BE2C (cell line): Measurements from ENCODE around the gene ADORA2B.
"Not testable (repeated sequence)": the region's sequence is repeated elsewhere in the genome, so short reads cannot be mapped to it uniquely, and the experiment has no call there.

Experiments used
- DNase-seq: peaks from one replicate; pipeline ENCODE4 v3.0.0-alpha.2; 2020
- H3K27me3 ChIP-seq: fragments of 250-450 bp; sonication (Bioruptor Pico); 2 replicates; pipeline ENCODE4 v1.5.1; 2020; ENCODE audit warnings: mild to moderate bottlenecking
- H3K36me3 ChIP-seq: fragments of 250-450 bp; sonication (Bioruptor Pico); 2 replicates; pipeline ENCODE4 v1.5.1; 2020; ENCODE audit warnings: mild to moderate bottlenecking
- H3K4me1 ChIP-seq: fragments of 250-450 bp; sonication (Bioruptor Pico); 2 replicates; pipeline ENCODE4 v1.5.1; 2020
- H3K4me3 ChIP-seq: 2 replicates; pipeline ENCODE4 v1.5.1; 2011; ENCODE audit warnings: low read depth, low read length
- H3K9me3 ChIP-seq: fragments of 250-450 bp; sonication (Bioruptor Pico); 2 replicates; pipeline ENCODE4 v1.5.1; 2020
- CTCF ChIP-seq: IDR thresholded peaks from 2 replicates; pipeline ENCODE4 v1.5.1; 2012; ENCODE audit warnings: mild to moderate bottlenecking, low read depth, low read length

ADORA2B gene

GRCh38 chr17:15978606-15979005, 33.7 kb downstream of the ADORA2B start:
- Histone ChIP-seq H3K36me3 (no peaks in the 10 kb centered on the region), H3K9me3 (no peaks in the 10 kb centered on the region), H3K4me3 (no peak overlapping the region), H3K27me3 (no peaks in the 10 kb centered on the region), H3K4me1 (no peaks in the 10 kb centered on the region)
- no peak for DNase-seq
- TF ChIP-seq CTCF: no peak

GRCh38 chr17:15979013-15979412, 34.1 kb downstream of the ADORA2B start:
- H3K36me3 ChIP-seq, H3K4me3 ChIP-seq, DNase-seq, H3K9me3 ChIP-seq, H3K27me3 ChIP-seq, H3K4me1 ChIP-seq: not testable (repeated sequence)

GRCh38 chr17:15981208-15981607, 36.3 kb downstream of the ADORA2B start:
- Histone ChIP-seq H3K4me1 (no peaks in the 10 kb centered on the region), H3K27me3 (no peaks in the 10 kb centered on the region), H3K9me3 (no peaks in the 10 kb centered on the region), H3K36me3 (no peaks in the 10 kb centered on the region), H3K4me3 (no peak overlapping the region)
- no peak for DNase-seq
- no peak for TF ChIP-seq CTCF

GRCh38 chr17:15981646-15982580, 37.0 kb downstream of the ADORA2B start:
- Histone ChIP-seq H3K4me3 (no peak overlapping the region), H3K36me3 (no peaks in the 10 kb centered on the region), H3K9me3 (no peaks in the 10 kb centered on the region), H3K4me1 (no peaks in the 10 kb centered on the region), H3K27me3 (no peaks in the 10 kb centered on the region)
- no peak for DNase-seq
- no peak for TF ChIP-seq CTCF

- H3K4me3 ChIP-seq: no peak overlapping the region
- H3K36me3 ChIP-seq: peaks cover 2% of the 10 kb centered on the region
- H3K27me3 ChIP-seq: no peaks in the 10 kb centered on the region
- TF ChIP-seq CTCF: no peak
- no peaks in the 10 kb centered on the region for H3K9me3 ChIP-seq
- no peaks in the 10 kb centered on the region for H3K4me1 ChIP-seq
- DNase-seq: no peak
Measured at GRCh38 chr17:15996322-15996721, 51.4 kb downstream of the ADORA2B start.

- no peaks in the 10 kb centered on the region for H3K4me1 ChIP-seq
- no peak for TF ChIP-seq CTCF
- H3K9me3 ChIP-seq: no peaks in the 10 kb centered on the region
- H3K27me3 ChIP-seq: no peaks in the 10 kb centered on the region
- H3K4me3 ChIP-seq: no peak overlapping the region
- peaks cover 19% of the 10 kb centered on the region for H3K36me3 ChIP-seq
- no peak for DNase-seq
Measured at GRCh38 chr17:15998031-15998562, 53.2 kb downstream of the ADORA2B start.
